HG03457 (cell line): Measurements from ENCODE around the gene CCDC126.
"Not testable (repeated sequence)": the region's sequence is repeated elsewhere in the genome, so short reads cannot be mapped to it uniquely, and the experiment has no call there.

Experiments used
- ATAC-seq: cut with Tn5 transposase; IDR thresholded peaks from one replicate; pipeline ENCODE4 v1.9.1; 2021; ENCODE audit warnings: moderate number of reproducible peaks; ENCODE audit not compliant: unreplicated experiment

The CCDC126 gene

GRCh38 chr7:23622506-23622925 is 25.3 kb downstream of the CCDC126 start:
- no peak for ATAC-seq

GRCh38 chr7:23628370-23628769 is 31.2 kb downstream of the CCDC126 start:
- ATAC-seq = no peak

- ATAC-seq = no peak
These were observed 36.2 kb downstream of the CCDC126 start for GRCh38 chr7:23633417-23633816.

- no peak for ATAC-seq
These were observed 48.6 kb downstream of the CCDC126 start for GRCh38 chr7:23645822-23646221.

- ATAC-seq = no peak
These were observed 56.8 kb downstream of the CCDC126 start for GRCh38 chr7:23653942-23654341.

GRCh38 chr7:23654508-23654907 is 57.3 kb downstream of the CCDC126 start:
- ATAC-seq = no peak

- no peak for ATAC-seq
These were observed 58.3 kb downstream of the CCDC126 start for GRCh38 chr7:23655433-23655832.

GRCh38 chr7:23658831-23659427 is 61.7 kb downstream of the CCDC126 start:
- ATAC-seq = no peak

GRCh38 chr7:23661385-23661784 is 64.2 kb downstream of the CCDC126 start:
- ATAC-seq = no peak

GRCh38 chr7:23662124-23662983 is 65.2 kb downstream of the CCDC126 start:
- ATAC-seq = no peak

- no peak for ATAC-seq
These were observed 65.8 kb downstream of the CCDC126 start for GRCh38 chr7:23662984-23663313.

GRCh38 chr7:23664122-23664521 is 66.9 kb downstream of the CCDC126 start:
- ATAC-seq = no peak

GRCh38 chr7:23672033-23672432 is 74.9 kb downstream of the CCDC126 start:
- no peak for ATAC-seq

GRCh38 chr7:23679898-23680413 is 82.8 kb downstream of the CCDC126 start, which contains the start of gene FAM221A:
TSS of gene FAM221A (plus strand) at chr7:23680199. CDS start at chr7:23680219, 20 bp downstream.
- ATAC-seq = peak; percentile 97

GRCh38 chr7:23680414-23681405 is 83.5 kb downstream of the CCDC126 start:
- ATAC-seq = peak; percentile 24

GRCh38 chr7:23684041-23684440 is 86.9 kb downstream of the CCDC126 start:
- not testable (repeated sequence) for ATAC-seq

GRCh38 chr7:23685731-23686130 is 88.5 kb downstream of the CCDC126 start:
- ATAC-seq = no peak

- ATAC-seq = no peak
These were observed 89.8 kb downstream of the CCDC126 start for GRCh38 chr7:23687011-23687410.

GRCh38 chr7:23689165-23689564 is 92.0 kb downstream of the CCDC126 start:
- ATAC-seq = no peak

GRCh38 chr7:23691320-23691719 is 94.1 kb downstream of the CCDC126 start:
- no peak for ATAC-seq

- no peak for ATAC-seq
These were observed 96.0 kb downstream of the CCDC126 start for GRCh38 chr7:23693224-23693623.
